HG03460 (cell line): Measurements from ENCODE around the gene SEL1L3.
A peak's percentile ranks its signal among the peaks of the same experiment; 100 is the strongest.

Experiments used
- ATAC-seq: cut with Tn5 transposase; IDR thresholded peaks from one replicate; pipeline ENCODE4 v1.9.1; 2021; ENCODE audit not compliant: unreplicated experiment

Gene SEL1L3

GRCh38 chr4:25857403-25857802 is 5.4 kb downstream of the SEL1L3 start:
- no peak for ATAC-seq

GRCh38 chr4:25856756-25857155 is 6.0 kb downstream of the SEL1L3 start:
- no peak for ATAC-seq

GRCh38 chr4:25852103-25852502 is 10.7 kb downstream of the SEL1L3 start:
- ATAC-seq, result no peak

- ATAC-seq, result no peak
Measured at GRCh38 chr4:25847329-25847728, 15.5 kb downstream of the SEL1L3 start.

- ATAC-seq, result no peak
Measured at GRCh38 chr4:25845841-25846653, 16.7 kb downstream of the SEL1L3 start.

GRCh38 chr4:25844961-25845712 is 17.7 kb downstream of the SEL1L3 start:
- no peak for ATAC-seq

- peak; percentile 37 for ATAC-seq
Measured at GRCh38 chr4:25843340-25844097, 19.3 kb downstream of the SEL1L3 start.

GRCh38 chr4:25842229-25842845 is 20.5 kb downstream of the SEL1L3 start:
- peak; percentile 73 for ATAC-seq

GRCh38 chr4:25839687-25840086 is 23.1 kb downstream of the SEL1L3 start:
- no peak for ATAC-seq

GRCh38 chr4:25839233-25839632 is 23.6 kb downstream of the SEL1L3 start:
- ATAC-seq, result no peak

GRCh38 chr4:25838526-25838925 is 24.3 kb downstream of the SEL1L3 start:
- no peak for ATAC-seq

GRCh38 chr4:25837107-25837506 is 25.7 kb downstream of the SEL1L3 start:
- no peak for ATAC-seq

GRCh38 chr4:25835384-25835783 is 27.4 kb downstream of the SEL1L3 start:
- ATAC-seq, result no peak

- no peak for ATAC-seq
Measured at GRCh38 chr4:25834411-25835107, 28.2 kb downstream of the SEL1L3 start.

GRCh38 chr4:25830548-25830947 is 32.2 kb downstream of the SEL1L3 start:
- no peak for ATAC-seq

GRCh38 chr4:25827897-25828296 is 34.9 kb downstream of the SEL1L3 start:
- ATAC-seq, result no peak

GRCh38 chr4:25827373-25827772 is 35.4 kb downstream of the SEL1L3 start:
- no peak for ATAC-seq

- no peak for ATAC-seq
Measured at GRCh38 chr4:25826074-25826752, 36.6 kb downstream of the SEL1L3 start.

- ATAC-seq, result no peak
Measured at GRCh38 chr4:25823632-25824031, 39.2 kb downstream of the SEL1L3 start.

- no peak for ATAC-seq
Measured at GRCh38 chr4:25821899-25822298, 40.9 kb downstream of the SEL1L3 start.
